H1 (cell line): Measurements from ENCODE around the gene MAST2. TPM values are rescaled to one million over a fixed set of nuclear protein-coding genes. Genes with fewer than 3 reads are reported as not detected.

Experiments
- BCL11A ChIP-seq, 2 experiments: IDR thresholded peaks; one replicate each; pipeline ENCODE4 v1.6.1; 2011; ENCODE audit warnings: low read depth in 2 of 2, low read length in 2 of 2, mild to moderate bottlenecking in 2 of 2
- CHD7 ChIP-seq: fragments of 300-600 bp; sonication (generic); IDR thresholded peaks from 2 replicates; pipeline ENCODE4 v1.7.1; 2012; ENCODE audit warnings: low read length, moderate library complexity, mild to moderate bottlenecking, inconsistent platforms; ENCODE audit not compliant: insufficient replicate concordance
- RBBP5 ChIP-seq: IDR thresholded peaks from 2 replicates; pipeline ENCODE4 v1.7.1; 2012; ENCODE audit warnings: low read depth, mild to moderate bottlenecking, inconsistent platforms, low read length, moderate library complexity, borderline replicate concordance
- YY1 ChIP-seq: IDR thresholded peaks from 2 replicates; pipeline ENCODE4 v1.6.1; 2011; ENCODE audit warnings: low read depth, mild to moderate bottlenecking, low read length
- polyA plus RNA-seq, 7 experiments: library from polyadenylated mRNA; depleted of rRNA in 3 of 7; stranded (reverse) in 5 of 7; unstranded in 2 of 7; fragments of >200 nt in 5 of 7; fragments of 200-250 nt in 2 of 7; gene quantifications; 1 replicate in 5 of 7; 2 replicates in 1 of 7; 4 replicates in 1 of 7; pipeline versions ENCODE4 v1.2.1 to v1.2.3, GENCODE V29; 2011 to 2013; ENCODE audit warnings: missing spikeins in 2 of 7, mixed read lengths in 2 of 7
- total RNA-seq: library from RNA; stranded (reverse); fragmentation: NEBNext Ultra II Directional; extraction: Animal tissue kit (Norgen Biotek cat#: 25700); gene quantifications from 2 replicates; pipeline ENCODE4 v1.2.1, GENCODE V29; 2021

Gene MAST2
- total and polyA plus RNA-seq, 2 of the 8 experiments (the other 6 are each of a cell fraction or from before 2014, with no cell fraction given) = 20.5 to 35.4 TPM

- TF ChIP-seq CHD7 = no peak
- no peak for TF ChIP-seq RBBP5
- TF ChIP-seq YY1 = no peak
- TF ChIP-seq BCL11A (IDR thresholded peaks at IDR 0.05; ENCODE audit: low read depth in 2 of 2, low read length in 2 of 2) = no peak
- TF ChIP-seq, all 59 proteins: peak for 0
These were observed 59.8 kb downstream of the MAST2 start (continued) for GRCh38 chr1:45863218-45863617.
